Nephron (organoid): ENCODE measurements around the gene STRA6.

Experiments used
- H3K27ac Mint-ChIP-seq, 3 experiments: 2 replicates each; pipeline ENCODE4 v1.8.0; 2020; ENCODE audit warnings: mixed read lengths in 3 of 3, mild to moderate bottlenecking in 2 of 3, moderate library complexity in 1 of 3
- H3K27me3 Mint-ChIP-seq: 2 replicates; pipeline ENCODE4 v1.8.0; 2021; ENCODE audit warnings: low read depth, mild to moderate bottlenecking, moderate library complexity, mixed read lengths
- H3K36me3 Mint-ChIP-seq: 2 replicates; pipeline ENCODE4 v1.8.0; 2020; ENCODE audit warnings: low read depth, mixed read lengths
- H3K4me1 Mint-ChIP-seq: 2 replicates; pipeline ENCODE4 v1.8.0; 2020; ENCODE audit warnings: mixed read lengths
- H3K4me3 Mint-ChIP-seq, 3 experiments: 2 replicates each; pipeline ENCODE4 v1.8.0; 2020; ENCODE audit warnings: mild to moderate bottlenecking in 3 of 3, mixed read lengths in 3 of 3, moderate library complexity in 2 of 3
- H3K9me3 Mint-ChIP-seq: 2 replicates; pipeline ENCODE4 v1.8.0; 2020; ENCODE audit warnings: mixed read lengths
- CTCF ChIP-seq, 3 experiments: fragments of 200-600 bp; sonication (generic); IDR thresholded peaks; one replicate each; pipeline ENCODE4 v1.5.0; 2021; ENCODE audit warnings: antibody characterized with exemption in 3 of 3; ENCODE audit not compliant: unreplicated experiment in 3 of 3

The STRA6 gene

GRCh38 chr15:74172701-74173379 lies 29.7 kb downstream of the STRA6 start:
- no peaks in the 10 kb centered on the region for H3K9me3 Mint-ChIP-seq

GRCh38 chr15:74171965-74172541 lies 30.5 kb downstream of the STRA6 start:
- H3K27me3 Mint-ChIP-seq, result peaks cover 4% of the 10 kb centered on the region
- peak overlapping the region; percentile 98 to 99 (median 98) for H3K27ac Mint-ChIP-seq
- peaks cover 81% of the 10 kb centered on the region for H3K4me1 Mint-ChIP-seq
- no peaks in the 10 kb centered on the region for H3K9me3 Mint-ChIP-seq
- H3K36me3 Mint-ChIP-seq, result peaks cover 7% of the 10 kb centered on the region
- H3K4me3 Mint-ChIP-seq, result peak overlapping the region in 2 of 3 experiments; percentile 21 to 26
- TF ChIP-seq CTCF (IDR thresholded peaks at IDR 0.05; ENCODE audit: unreplicated experiment in 3 of 3), result no peak

More at GRCh38 chr15:74172701-74173379, 29.7 kb downstream of the STRA6 start:
- H3K4me1 Mint-ChIP-seq, result peaks cover 85% of the 10 kb centered on the region
- H3K4me3 Mint-ChIP-seq, result peak overlapping the region; percentile 60 to 76 (median 66)
- peaks cover 7% of the 10 kb centered on the region for H3K36me3 Mint-ChIP-seq
- peaks cover 4% of the 10 kb centered on the region for H3K27me3 Mint-ChIP-seq
- H3K27ac Mint-ChIP-seq, result peak overlapping the region; percentile 98 to 99 (median 98)
- no peak for TF ChIP-seq CTCF (IDR thresholded peaks at IDR 0.05; ENCODE audit: unreplicated experiment in 3 of 3)

- Mint-ChIP-seq H3K4me3 (no peak overlapping the region), H3K27ac (peak overlapping the region; percentile 98 to 99 (median 98)), H3K9me3 (no peaks in the 10 kb centered on the region), H3K36me3 (peaks cover 4% of the 10 kb centered on the region), H3K4me1 (peaks cover 71% of the 10 kb centered on the region), H3K27me3 (peaks cover 4% of the 10 kb centered on the region)
- no peak for TF ChIP-seq CTCF (IDR thresholded peaks at IDR 0.05; ENCODE audit: unreplicated experiment in 3 of 3)
These were observed 31.6 kb downstream of the STRA6 start for GRCh38 chr15:74170875-74171578.

- no peaks in the 10 kb centered on the region for H3K36me3 Mint-ChIP-seq
- H3K9me3 Mint-ChIP-seq, result no peaks in the 10 kb centered on the region
- no peak for TF ChIP-seq CTCF (IDR thresholded peaks at IDR 0.05; ENCODE audit: unreplicated experiment in 3 of 3)
- H3K4me1 Mint-ChIP-seq, result peaks cover 69% of the 10 kb centered on the region
- H3K4me3 Mint-ChIP-seq, result peak overlapping the region; percentile 3 to 41 (median 24)
- peak overlapping the region; percentile 98 to 99 (median 98) for H3K27ac Mint-ChIP-seq
- H3K27me3 Mint-ChIP-seq, result peaks cover 4% of the 10 kb centered on the region
These were observed 32.3 kb downstream of the STRA6 start for GRCh38 chr15:74170071-74170844.

GRCh38 chr15:74168711-74169126 lies 33.9 kb downstream of the STRA6 start:
- Mint-ChIP-seq H3K4me1 (peaks cover 59% of the 10 kb centered on the region), H3K4me3 (peak overlapping the region in 2 of 3 experiments; percentile 13 to 50), H3K36me3 (no peaks in the 10 kb centered on the region), H3K27ac (peak overlapping the region; percentile 94 to 99 (median 98)), H3K27me3 (peaks cover 4% of the 10 kb centered on the region), H3K9me3 (peaks cover 2% of the 10 kb centered on the region)
- TF ChIP-seq CTCF (IDR thresholded peaks at IDR 0.05; ENCODE audit: unreplicated experiment in 3 of 3), result no peak
